ENCODE results near the gene AMIGO3. TPM values are rescaled to one million over a fixed set of nuclear protein-coding genes. Genes with fewer than 3 reads are reported as not detected.

AMIGO3 gene
- 1 to 10 TPM in 1 of 2 experiments, under 1 TPM in 1; 0.82 to 1.3 TPM for total RNA-seq
- polyA plus RNA-seq (2013, experiment 1 of 2), result 1.5 TPM
- polyA plus RNA-seq (2013, experiment 2 of 2), result 1.9 TPM
- total RNA-seq, result 0 to 0.17 (median 0) reads per million in 172 experiments

GRCh38 chr3:49719214-49719884 lies at the start of gene AMIGO3:
TSS of gene AMIGO3 (minus strand) at chr3:49719684. CDS start at chr3:49719465, 219 bp downstream.
- ChIA-PET POLR2A (interaction anchor here (0.5 to 3.9 kb wide), 4 partner anchors 68 to 625 kb away, joined by 3 to 18 read pairs (median 9); partner anchors contain the start of genes INKA1, IP6K1 and QRICH1), CTCF (interaction anchor here (0.7 to 2.2 kb wide), 9 partner anchors 12 to 179 kb away, joined by 3 to 8 read pairs (median 4); no protein-coding TSS in a partner anchor)
- Mint-ChIP-seq H3K4me3 (peak within 1 kb of the TSS; percentile 96), H3K9me3 (no peaks in the 10 kb centered on the region), H3K27me3 (no peaks in the 10 kb centered on the region), H3K27ac (peak within 1 kb of the TSS; percentile 95), H3K36me3 (ENCODE audit: low read depth) (peaks cover 25% of the 10 kb centered on the region), H3K4me1 (ENCODE audit: low read depth) (peaks cover 44% of the 10 kb centered on the region)
- H3K4me1 ChIP-seq (ENCODE audit: insufficient read depth, low read length), result peaks cover 36% of the 10 kb centered on the region
- intact Hi-C loops (cut with DNase I, micrococcal nuclease), result loop anchor here (2.0 kb wide), 2 partner anchors 17 to 67 kb away; partner anchors contain the start of gene IP6K1 (in 2 of the 2)
- no peaks in the 10 kb centered on the region for H3K9me3 ChIP-seq (ENCODE audit: control insufficient read depth in 1 of 2, insufficient read depth in 1 of 2, low read length in 2 of 2)
- peak; percentile 78 for TF ChIP-seq CTCF (IDR thresholded peaks at IDR 0.05)
- peak; percentile 78 for ATAC-seq (ENCODE audit: poor library complexity)
- peak; percentile 71 to 94 (median 89) for DNase-seq
- H3K27ac ChIP-seq (ENCODE audit: low read depth in 1 of 2, low read length in 2 of 2), result peak within 1 kb of the TSS; percentile 32 to 48
- H3K4me3 ChIP-seq (ENCODE audit: low read length), result peak within 1 kb of the TSS; percentile 80
- peaks cover 39% of the 10 kb centered on the region for H3K36me3 ChIP-seq (ENCODE audit: insufficient read depth, low read length)
- no peaks in the 10 kb centered on the region for H3K27me3 ChIP-seq (ENCODE audit: control insufficient read depth in 1 of 2, insufficient read depth in 2 of 2, low read length in 2 of 2)

GRCh38 chr3:49763981-49764380 lies 44.5 kb upstream of the AMIGO3 start:
- peaks cover 21% of the 10 kb centered on the region for H3K4me1 Mint-ChIP-seq (ENCODE audit: low read depth)
- H3K9me3 ChIP-seq (ENCODE audit: control insufficient read depth in 1 of 2, insufficient read depth in 1 of 2, low read length in 2 of 2), result no peaks in the 10 kb centered on the region
- ChIA-PET POLR2A (no interaction called here), CTCF (no interaction called here)
- H3K27ac ChIP-seq (ENCODE audit: low read depth in 1 of 2, low read length in 2 of 2), result no peak overlapping the region
- H3K4me1 ChIP-seq (ENCODE audit: insufficient read depth, low read length), result peaks cover 3% of the 10 kb centered on the region
- no peaks in the 10 kb centered on the region for H3K27me3 Mint-ChIP-seq
- H3K4me3 ChIP-seq (ENCODE audit: low read length), result no peak overlapping the region
- intact Hi-C loops (cut with DNase I, micrococcal nuclease), result no loop called here
- no peak overlapping the region for H3K4me3 Mint-ChIP-seq
- peaks cover 26% of the 10 kb centered on the region for H3K36me3 Mint-ChIP-seq (ENCODE audit: low read depth)
- ATAC-seq (ENCODE audit: poor library complexity) (no peak), DNase-seq (no peak)
- no peaks in the 10 kb centered on the region for H3K27me3 ChIP-seq (ENCODE audit: control insufficient read depth in 1 of 2, insufficient read depth in 2 of 2, low read length in 2 of 2)
- TF ChIP-seq CTCF (IDR thresholded peaks at IDR 0.05), result no peak
- H3K27ac Mint-ChIP-seq, result no peak overlapping the region
- peaks cover 18% of the 10 kb centered on the region for H3K36me3 ChIP-seq (ENCODE audit: insufficient read depth, low read length)
- no peaks in the 10 kb centered on the region for H3K9me3 Mint-ChIP-seq

- Mint-ChIP-seq H3K36me3 (ENCODE audit: low read depth) (peaks cover 33% of the 10 kb centered on the region), H3K27me3 (no peaks in the 10 kb centered on the region), H3K4me1 (ENCODE audit: low read depth) (peaks cover 29% of the 10 kb centered on the region), H3K27ac (no peak overlapping the region), H3K9me3 (no peaks in the 10 kb centered on the region), H3K4me3 (no peak overlapping the region)
- ChIA-PET POLR2A (no interaction called here), CTCF (no interaction called here)
- no peak for ATAC-seq (ENCODE audit: poor library complexity)
- Histone ChIP-seq H3K4me1 (ENCODE audit: insufficient read depth, low read length) (peaks cover 3% of the 10 kb centered on the region), H3K4me3 (ENCODE audit: low read length) (no peak overlapping the region), H3K36me3 (ENCODE audit: insufficient read depth, low read length) (peaks cover 14% of the 10 kb centered on the region), H3K27me3 (ENCODE audit: control insufficient read depth in 1 of 2, insufficient read depth in 2 of 2, low read length in 2 of 2) (no peaks in the 10 kb centered on the region), H3K27ac (ENCODE audit: low read depth in 1 of 2, low read length in 2 of 2) (no peak overlapping the region), H3K9me3 (ENCODE audit: control insufficient read depth in 1 of 2, insufficient read depth in 1 of 2, low read length in 2 of 2) (no peaks in the 10 kb centered on the region)
- no peak for TF ChIP-seq CTCF (IDR thresholded peaks at IDR 0.05)
- intact Hi-C loops (cut with DNase I, micrococcal nuclease), result no loop called here
- DNase-seq, result no peak
These were observed 42.2 kb upstream of the AMIGO3 start for GRCh38 chr3:49761661-49762060.

All from CD4-positive, alpha-beta T cell (primary cell).